Liver (tissue), 9 donors: ENCODE measurements around the gene LRRC71. TPM values are rescaled to one million over a fixed set of nuclear protein-coding genes. Genes with fewer than 3 reads are reported as not detected.

Experiments
- DNase-seq: peaks from one replicate; pipeline ENCODE4 v3.0.0-alpha.2; 2017; ENCODE audit warnings: low spot score
- H3K27ac ChIP-seq, 2 donors: one replicate each; pipeline ENCODE4 v1.7.0; 2013; ENCODE audit warnings: inconsistent platforms in 2 of 2, low read length in 2 of 2, control low read depth in 1 of 2, low read depth in 1 of 2, mild to moderate bottlenecking in 1 of 2
- H3K27me3 ChIP-seq, 4 donors: one replicate each; pipeline versions ENCODE4 v1.6.1 to v1.7.0; 2013; ENCODE audit warnings: low read length in 3 of 4, inconsistent platforms in 1 of 4, mild to moderate bottlenecking in 1 of 4, moderate library complexity in 1 of 4; ENCODE audit not compliant: control insufficient read depth in 4 of 4, insufficient read depth in 4 of 4
- H3K36me3 ChIP-seq, 4 donors: one replicate each; pipeline versions ENCODE4 v1.6.1 to v1.7.0; 2013; ENCODE audit warnings: low read length in 3 of 4, mild to moderate bottlenecking in 3 of 4, low read depth in 1 of 4, moderate library complexity in 1 of 4; ENCODE audit not compliant: control insufficient read depth in 4 of 4, insufficient read depth in 3 of 4
- H3K4me1 ChIP-seq, 4 donors: one replicate each; pipeline versions ENCODE4 v1.6.1 to v1.7.0; 2013; ENCODE audit warnings: low read length in 3 of 4, mild to moderate bottlenecking in 3 of 4, moderate library complexity in 1 of 4; ENCODE audit not compliant: control insufficient read depth in 4 of 4, insufficient read depth in 4 of 4
- H3K4me3 ChIP-seq, 3 donors: one replicate each; pipeline versions ENCODE4 v1.6.1 to v1.7.0; 2013; ENCODE audit warnings: low read length in 3 of 3, control low read depth in 1 of 3, low read depth in 1 of 3, mild to moderate bottlenecking in 1 of 3
- H3K9ac ChIP-seq, 2 donors: one replicate each; pipeline ENCODE4 v1.7.0; 2013; ENCODE audit warnings: low read length in 2 of 2, mild to moderate bottlenecking in 2 of 2, moderate library complexity in 2 of 2, control low read depth in 1 of 2, low read depth in 1 of 2
- H3K9me3 ChIP-seq, 4 donors: one replicate each; pipeline versions ENCODE4 v1.6.1 to v1.7.0; 2013; ENCODE audit warnings: low read length in 3 of 4; ENCODE audit not compliant: control insufficient read depth in 4 of 4
- ATF3 ChIP-seq: IDR thresholded peaks from 2 replicates; pipeline ENCODE4 v1.6.1; 2016; ENCODE audit warnings: antibody characterized with exemption
- CTCF ChIP-seq: fragments of 150-350 bp; IDR thresholded peaks from 2 replicates; pipeline ENCODE4 v1.5.1; 2017; ENCODE audit warnings: improper control_type of control experiment, low read depth, low read length; ENCODE audit not compliant: missing input control
- EGR1 ChIP-seq, 2 donors: IDR thresholded peaks; 2 replicates each; pipeline ENCODE4 v1.6.1; 2016 to 2018; ENCODE audit warnings: antibody characterized with exemption in 2 of 2, low read depth in 2 of 2
- FOXA1 ChIP-seq: IDR thresholded peaks from 2 replicates; pipeline ENCODE4 v1.6.1; 2016; ENCODE audit warnings: antibody characterized with exemption
- GABPA ChIP-seq, 2 donors: IDR thresholded peaks in 1 of 2; conservative IDR thresholded peaks in 1 of 2; 2 replicates each; pipeline ENCODE4 v1.6.1; 2016; ENCODE audit warnings: antibody characterized with exemption in 2 of 2, mild to moderate bottlenecking in 1 of 2, moderate library complexity in 1 of 2
- HNF4A ChIP-seq, 2 donors: conservative IDR thresholded peaks; 2 replicates each; pipeline ENCODE4 v1.6.1; 2016; ENCODE audit warnings: antibody characterized with exemption in 2 of 2, mild to moderate bottlenecking in 2 of 2
- HNF4G ChIP-seq: IDR thresholded peaks from 2 replicates; pipeline ENCODE4 v1.6.1; 2016; ENCODE audit warnings: antibody characterized with exemption
- JUND ChIP-seq, 2 donors: IDR thresholded peaks; 2 replicates each; pipeline ENCODE4 v1.6.1; 2016; ENCODE audit warnings: antibody characterized with exemption in 2 of 2
- RAD21 ChIP-seq, 2 donors: IDR thresholded peaks; 2 replicates each; pipeline ENCODE4 v1.6.1; 2016; ENCODE audit warnings: antibody characterized with exemption in 2 of 2, mild to moderate bottlenecking in 2 of 2
- RXRA ChIP-seq, 2 donors: IDR thresholded peaks; 2 replicates each; pipeline ENCODE4 v1.6.1; 2017 to 2018; ENCODE audit warnings: antibody characterized with exemption in 2 of 2, mild to moderate bottlenecking in 1 of 2
- SP1 ChIP-seq: IDR thresholded peaks from 2 replicates; pipeline ENCODE4 v1.6.1; 2018; ENCODE audit warnings: antibody characterized with exemption, mild to moderate bottlenecking
- TAF1 ChIP-seq: conservative IDR thresholded peaks from 2 replicates; pipeline ENCODE4 v1.6.1; 2016; ENCODE audit warnings: antibody characterized with exemption, mild to moderate bottlenecking
- YY1 ChIP-seq: IDR thresholded peaks from 2 replicates; pipeline ENCODE4 v1.6.1; 2016; ENCODE audit warnings: antibody characterized with exemption, mild to moderate bottlenecking
- ZBTB33 ChIP-seq: IDR thresholded peaks from 2 replicates; pipeline ENCODE4 v1.6.1; 2016; ENCODE audit warnings: antibody characterized with exemption
- WGBS: extraction: QIAGEN DNeasy Blood & Tissue Kit; methylation state at CpG from one replicate; pipeline ENCODE4 v1.1.7; 2013; 5-methylcytosine and 5-hydroxymethylcytosine counted together
- polyA plus RNA-seq, 2 donors: library from polyadenylated mRNA; stranded (reverse) in 1 of 2; unstranded in 1 of 2; fragments of 200-250 nt in 1 of 2; fragments of >200 nt in 1 of 2; fragmentation: Nextera tagmentation in 1 of 2; extraction: Ambion mirVana in 1 of 2; gene quantifications; one replicate each; pipeline versions ENCODE4 v1.2.1 to v1.2.3, GENCODE V29; 2013 to 2015
- total RNA-seq, 2 donors: library from RNA; depleted of rRNA; stranded (reverse); fragments of >200 nt; gene quantifications; one replicate each; pipeline ENCODE4 v1.2.3, GENCODE V29; 2014
- TF ChIP-seq, protein P1 (sequence below): IDR thresholded peaks from 2 replicates; pipeline ENCODE4 v1.6.1; 2016; ENCODE audit warnings: antibody characterized with exemption, mild to moderate bottlenecking
- TF ChIP-seq, protein P2 (sequence below): IDR thresholded peaks from 2 replicates; pipeline ENCODE4 v1.6.1; 2016; ENCODE audit warnings: antibody characterized with exemption
- donor health status: healthy.
- donor health status: healthy.
- donor health status: healthy.
- donor health status: healthy.
- donor health status: healthy.

LRRC71 gene
- total and polyA plus RNA-seq, 4 donors = 0.10 TPM; not detected in 3

DNA sequence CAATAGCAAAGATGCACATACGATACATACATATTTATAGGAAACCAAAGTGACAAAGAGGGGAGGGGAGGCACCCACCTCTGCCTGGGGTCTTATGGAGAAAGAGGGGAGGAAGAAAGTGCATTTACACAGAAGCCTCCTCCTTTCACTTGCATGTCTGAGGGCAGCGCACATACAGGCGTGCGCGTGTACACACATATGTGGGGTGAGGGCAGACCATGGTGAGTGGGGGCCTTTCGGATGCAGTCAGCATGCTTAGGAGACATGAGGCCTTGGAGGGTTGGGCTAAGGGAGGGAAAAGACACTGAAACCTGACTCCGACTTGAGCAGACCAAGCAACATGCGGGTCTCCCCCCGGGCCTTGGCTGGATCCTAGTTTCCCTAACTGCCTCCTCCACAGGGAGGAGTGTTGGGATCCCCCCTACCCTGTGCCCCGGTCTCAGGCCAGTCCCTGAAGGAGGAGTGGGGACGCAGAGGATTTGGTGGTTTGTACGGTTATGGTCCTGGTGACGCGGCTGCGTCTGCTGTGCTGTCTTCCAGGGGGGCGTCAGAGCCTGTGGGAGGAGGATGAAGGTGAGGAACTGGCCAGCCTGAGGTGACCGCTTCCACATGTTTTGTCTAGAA is 15.2 kb downstream of the LRRC71 start:
- Histone ChIP-seq H3K27ac (no peak overlapping the region), H3K9me3 (no peaks in the 10 kb centered on the region), H3K4me3 (no peak overlapping the region), H3K4me1 (no peaks in the 10 kb centered on the region), H3K36me3 (peaks cover 11 to 53% (median 26%) of the 10 kb centered on the region in 4 donors), H3K27me3 (no peaks in the 10 kb centered on the region), H3K9ac (no peak overlapping the region)
- no peak for TF ChIP-seq GABPA (IDR thresholded peaks at IDR 0.05 in 1 of 2, conservative IDR thresholded peaks at IDR 0.05 in 1 of 2)
- TF ChIP-seq HNF4G = no peak
- TF ChIP-seq, protein P1, sequence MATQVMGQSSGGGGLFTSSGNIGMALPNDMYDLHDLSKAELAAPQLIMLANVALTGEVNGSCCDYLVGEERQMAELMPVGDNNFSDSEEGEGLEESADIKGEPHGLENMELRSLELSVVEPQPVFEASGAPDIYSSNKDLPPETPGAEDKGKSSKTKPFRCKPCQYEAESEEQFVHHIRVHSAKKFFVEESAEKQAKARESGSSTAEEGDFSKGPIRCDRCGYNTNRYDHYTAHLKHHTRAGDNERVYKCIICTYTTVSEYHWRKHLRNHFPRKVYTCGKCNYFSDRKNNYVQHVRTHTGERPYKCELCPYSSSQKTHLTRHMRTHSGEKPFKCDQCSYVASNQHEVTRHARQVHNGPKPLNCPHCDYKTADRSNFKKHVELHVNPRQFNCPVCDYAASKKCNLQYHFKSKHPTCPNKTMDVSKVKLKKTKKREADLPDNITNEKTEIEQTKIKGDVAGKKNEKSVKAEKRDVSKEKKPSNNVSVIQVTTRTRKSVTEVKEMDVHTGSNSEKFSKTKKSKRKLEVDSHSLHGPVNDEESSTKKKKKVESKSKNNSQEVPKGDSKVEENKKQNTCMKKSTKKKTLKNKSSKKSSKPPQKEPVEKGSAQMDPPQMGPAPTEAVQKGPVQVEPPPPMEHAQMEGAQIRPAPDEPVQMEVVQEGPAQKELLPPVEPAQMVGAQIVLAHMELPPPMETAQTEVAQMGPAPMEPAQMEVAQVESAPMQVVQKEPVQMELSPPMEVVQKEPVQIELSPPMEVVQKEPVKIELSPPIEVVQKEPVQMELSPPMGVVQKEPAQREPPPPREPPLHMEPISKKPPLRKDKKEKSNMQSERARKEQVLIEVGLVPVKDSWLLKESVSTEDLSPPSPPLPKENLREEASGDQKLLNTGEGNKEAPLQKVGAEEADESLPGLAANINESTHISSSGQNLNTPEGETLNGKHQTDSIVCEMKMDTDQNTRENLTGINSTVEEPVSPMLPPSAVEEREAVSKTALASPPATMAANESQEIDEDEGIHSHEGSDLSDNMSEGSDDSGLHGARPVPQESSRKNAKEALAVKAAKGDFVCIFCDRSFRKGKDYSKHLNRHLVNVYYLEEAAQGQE = no peak
- no peak for TF ChIP-seq FOXA1
- no peak for TF ChIP-seq ZBTB33
- no peak for TF ChIP-seq TAF1
- no peak for TF ChIP-seq HNF4A (conservative IDR thresholded peaks at IDR 0.05)
- no peak for TF ChIP-seq YY1
- TF ChIP-seq RAD21 (IDR thresholded peaks at IDR 0.05) = no peak
- TF ChIP-seq ATF3 = no peak
- TF ChIP-seq RXRA (IDR thresholded peaks at IDR 0.05) = no peak
- TF ChIP-seq, protein P2, sequence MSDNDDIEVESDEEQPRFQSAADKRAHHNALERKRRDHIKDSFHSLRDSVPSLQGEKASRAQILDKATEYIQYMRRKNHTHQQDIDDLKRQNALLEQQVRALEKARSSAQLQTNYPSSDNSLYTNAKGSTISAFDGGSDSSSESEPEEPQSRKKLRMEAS = no peak
- no peak for TF ChIP-seq CTCF
- no peak for TF ChIP-seq EGR1 (IDR thresholded peaks at IDR 0.05; ENCODE audit: low read depth in 2 of 2)
- no peak for TF ChIP-seq JUND (IDR thresholded peaks at IDR 0.05)
- TF ChIP-seq SP1 = no peak
- no peak for DNase-seq
- 96% methylated on average over 17 of the region's 17 CpGs for WGBS
